ENCODE results near the gene DAPK1.

Gene DAPK1

DNA sequence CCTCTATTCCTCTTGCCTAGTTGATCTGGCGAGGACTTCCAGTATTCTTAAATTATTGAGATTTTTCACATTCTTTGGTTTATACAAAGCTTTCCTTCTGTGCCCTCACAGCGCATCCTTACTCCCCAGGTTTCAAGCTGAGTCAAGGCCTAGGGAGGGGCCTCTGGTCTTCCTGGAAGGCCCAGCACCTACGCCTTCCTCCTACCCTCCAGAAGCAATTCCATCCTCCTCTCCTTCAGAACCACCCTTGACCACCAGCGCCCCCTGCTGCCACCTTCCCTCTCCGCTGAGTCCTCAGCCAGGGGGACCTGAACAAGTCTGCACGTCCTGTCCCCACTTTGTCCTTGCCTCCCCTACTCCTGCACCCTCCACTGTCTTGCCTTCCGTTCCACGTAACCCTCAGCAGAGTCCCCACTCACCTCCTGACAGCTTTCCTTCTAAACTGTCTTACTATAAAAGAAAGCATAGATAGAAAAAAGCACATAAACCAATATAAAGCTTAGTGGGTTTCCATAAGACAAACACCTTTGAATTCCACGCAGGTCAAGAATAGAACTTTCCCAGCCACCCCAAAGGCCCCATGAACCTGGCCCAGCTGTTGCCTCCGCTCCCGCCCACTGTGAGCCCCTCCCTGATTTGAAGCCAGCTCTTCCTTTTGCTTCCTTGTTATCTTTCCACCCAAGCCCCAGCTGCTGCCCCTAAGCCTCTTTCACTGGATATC is 165.3 kb downstream of the DAPK1 start:
- no peak for TF ChIP-seq OSR1 (CRISPR knock-in tag; IDR thresholded peaks at IDR 0.05)
- TF ChIP-seq CSDC2 (CRISPR knock-in tag; IDR thresholded peaks at IDR 0.05) = 0 out of 2 replicates have a peak, but pooled peaks have one; percentile 37
- TF ChIP-seq GLIS3 (CRISPR knock-in tag; IDR thresholded peaks at IDR 0.05) = peak; percentile 30; the same call in 1 of the 2 replicates
- peak; percentile 96 for ATAC-seq

DNA sequence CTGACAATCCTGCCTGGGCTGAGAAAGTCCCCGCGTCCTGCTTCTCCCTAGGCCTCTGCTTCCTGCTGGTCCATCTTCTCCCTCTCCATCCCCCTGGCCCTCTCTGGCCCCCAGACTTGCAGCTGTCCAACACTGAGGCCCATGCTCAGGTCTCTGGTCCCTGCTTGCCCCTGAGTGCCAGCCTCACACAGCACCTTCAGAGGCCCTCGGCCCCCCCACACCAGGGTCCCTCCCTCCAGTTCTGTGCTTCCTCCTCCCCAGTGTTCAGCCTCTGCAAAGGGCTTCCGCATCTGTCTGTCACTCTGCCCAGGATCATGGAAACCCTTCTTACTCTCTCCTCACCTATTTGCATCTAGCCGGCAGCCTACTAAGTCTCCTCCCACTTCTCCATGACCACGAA is 165.9 kb downstream of the DAPK1 start:
- TF ChIP-seq, protein P1, sequence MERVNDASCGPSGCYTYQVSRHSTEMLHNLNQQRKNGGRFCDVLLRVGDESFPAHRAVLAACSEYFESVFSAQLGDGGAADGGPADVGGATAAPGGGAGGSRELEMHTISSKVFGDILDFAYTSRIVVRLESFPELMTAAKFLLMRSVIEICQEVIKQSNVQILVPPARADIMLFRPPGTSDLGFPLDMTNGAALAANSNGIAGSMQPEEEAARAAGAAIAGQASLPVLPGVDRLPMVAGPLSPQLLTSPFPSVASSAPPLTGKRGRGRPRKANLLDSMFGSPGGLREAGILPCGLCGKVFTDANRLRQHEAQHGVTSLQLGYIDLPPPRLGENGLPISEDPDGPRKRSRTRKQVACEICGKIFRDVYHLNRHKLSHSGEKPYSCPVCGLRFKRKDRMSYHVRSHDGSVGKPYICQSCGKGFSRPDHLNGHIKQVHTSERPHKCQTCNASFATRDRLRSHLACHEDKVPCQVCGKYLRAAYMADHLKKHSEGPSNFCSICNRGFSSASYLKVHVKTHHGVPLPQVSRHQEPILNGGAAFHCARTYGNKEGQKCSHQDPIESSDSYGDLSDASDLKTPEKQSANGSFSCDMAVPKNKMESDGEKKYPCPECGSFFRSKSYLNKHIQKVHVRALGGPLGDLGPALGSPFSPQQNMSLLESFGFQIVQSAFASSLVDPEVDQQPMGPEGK (CRISPR knock-in tag; IDR thresholded peaks at IDR 0.05; ENCODE audit: borderline replicate concordance) = no peak
- TF ChIP-seq PPARA (CRISPR knock-in tag; IDR thresholded peaks at IDR 0.05; ENCODE audit: borderline replicate concordance) (no peak), SNAI2 (CRISPR knock-in tag; IDR thresholded peaks at IDR 0.05) (no peak), ZNF70 (CRISPR knock-in tag; IDR thresholded peaks at IDR 0.05) (no peak), TCF4 (CRISPR knock-in tag; IDR thresholded peaks at IDR 0.05; ENCODE audit: borderline replicate concordance) (no peak), ISL1 (CRISPR knock-in tag; IDR thresholded peaks at IDR 0.05) (no peak), CSDC2 (CRISPR knock-in tag; IDR thresholded peaks at IDR 0.05) (no peak), OSR1 (CRISPR knock-in tag; IDR thresholded peaks at IDR 0.05) (no peak), TOX (CRISPR knock-in tag; IDR thresholded peaks at IDR 0.05; ENCODE audit: borderline replicate concordance) (no peak), ZC3H10 (CRISPR knock-in tag; IDR thresholded peaks at IDR 0.05) (no peak), ZNF8 (CRISPR knock-in tag; IDR thresholded peaks at IDR 0.05) (no peak), ZFP30 (CRISPR knock-in tag; IDR thresholded peaks at IDR 0.05) (no peak), GLIS3 (CRISPR knock-in tag; IDR thresholded peaks at IDR 0.05) (no peak), RARB (CRISPR knock-in tag; IDR thresholded peaks at IDR 0.05) (no peak)
- TF ChIP-seq, protein P2, sequence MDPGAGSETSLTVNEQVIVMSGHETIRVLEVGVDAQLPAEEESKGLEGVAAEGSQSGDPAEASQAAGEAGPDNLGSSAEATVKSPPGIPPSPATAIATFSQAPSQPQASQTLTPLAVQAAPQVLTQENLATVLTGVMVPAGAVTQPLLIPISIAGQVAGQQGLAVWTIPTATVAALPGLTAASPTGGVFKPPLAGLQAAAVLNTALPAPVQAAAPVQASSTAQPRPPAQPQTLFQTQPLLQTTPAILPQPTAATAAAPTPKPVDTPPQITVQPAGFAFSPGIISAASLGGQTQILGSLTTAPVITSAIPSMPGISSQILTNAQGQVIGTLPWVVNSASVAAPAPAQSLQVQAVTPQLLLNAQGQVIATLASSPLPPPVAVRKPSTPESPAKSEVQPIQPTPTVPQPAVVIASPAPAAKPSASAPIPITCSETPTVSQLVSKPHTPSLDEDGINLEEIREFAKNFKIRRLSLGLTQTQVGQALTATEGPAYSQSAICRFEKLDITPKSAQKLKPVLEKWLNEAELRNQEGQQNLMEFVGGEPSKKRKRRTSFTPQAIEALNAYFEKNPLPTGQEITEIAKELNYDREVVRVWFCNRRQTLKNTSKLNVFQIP (CRISPR knock-in tag; IDR thresholded peaks at IDR 0.05; ENCODE audit: borderline replicate concordance, low read depth) = no peak
- TF ChIP-seq, protein P3, sequence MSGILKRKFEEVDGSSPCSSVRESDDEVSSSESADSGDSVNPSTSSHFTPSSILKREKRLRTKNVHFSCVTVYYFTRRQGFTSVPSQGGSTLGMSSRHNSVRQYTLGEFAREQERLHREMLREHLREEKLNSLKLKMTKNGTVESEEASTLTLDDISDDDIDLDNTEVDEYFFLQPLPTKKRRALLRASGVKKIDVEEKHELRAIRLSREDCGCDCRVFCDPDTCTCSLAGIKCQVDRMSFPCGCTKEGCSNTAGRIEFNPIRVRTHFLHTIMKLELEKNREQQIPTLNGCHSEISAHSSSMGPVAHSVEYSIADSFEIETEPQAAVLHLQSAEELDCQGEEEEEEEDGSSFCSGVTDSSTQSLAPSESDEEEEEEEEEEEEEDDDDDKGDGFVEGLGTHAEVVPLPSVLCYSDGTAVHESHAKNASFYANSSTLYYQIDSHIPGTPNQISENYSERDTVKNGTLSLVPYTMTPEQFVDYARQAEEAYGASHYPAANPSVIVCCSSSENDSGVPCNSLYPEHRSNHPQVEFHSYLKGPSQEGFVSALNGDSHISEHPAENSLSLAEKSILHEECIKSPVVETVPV (CRISPR knock-in tag; IDR thresholded peaks at IDR 0.05) = no peak
- no peak for ATAC-seq

DNA sequence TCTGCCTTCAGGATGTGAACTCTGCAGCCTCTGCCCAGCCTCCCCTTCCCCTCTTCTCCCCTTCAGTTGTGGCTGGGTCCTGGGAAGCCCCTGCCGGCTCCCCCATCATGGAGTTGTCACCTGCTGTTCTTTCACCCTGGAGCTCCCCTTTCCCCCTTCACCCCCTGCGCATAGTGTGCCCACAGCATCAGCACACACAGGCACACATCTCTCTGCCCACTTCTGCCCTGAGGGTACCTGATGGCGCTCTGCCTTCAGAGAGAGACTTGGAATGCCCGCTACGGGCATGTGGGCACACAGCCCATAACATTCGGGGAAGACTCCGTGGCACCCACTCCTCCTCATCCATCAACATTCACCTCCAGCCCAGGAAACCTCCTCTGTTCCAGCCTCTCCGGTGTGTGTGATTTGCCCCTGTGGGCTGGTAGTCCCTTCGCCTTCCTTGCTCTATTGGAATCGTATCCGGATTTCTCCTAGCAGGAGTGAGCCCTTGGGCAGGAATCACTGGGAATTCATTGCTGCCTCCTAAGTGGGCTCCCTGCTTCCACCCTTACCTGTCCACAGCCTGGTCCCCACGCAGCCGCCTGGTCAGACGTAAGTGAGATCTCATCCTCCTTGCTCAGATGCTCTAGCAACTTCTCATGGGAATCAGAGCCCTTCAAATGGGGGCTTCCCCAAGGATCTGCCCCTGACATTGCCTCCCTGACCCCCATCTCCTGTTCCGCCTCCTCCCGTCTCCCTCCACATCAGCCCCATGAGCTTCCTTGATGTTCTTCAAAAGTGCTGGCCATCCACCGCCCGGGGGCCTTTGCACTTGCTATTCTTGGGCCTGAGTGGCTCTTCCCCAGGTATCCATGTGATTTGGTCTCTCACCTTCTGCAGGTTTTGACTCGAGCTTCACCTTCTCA is 166.7 kb downstream of the DAPK1 start:
- TF ChIP-seq ZNF565 (CRISPR knock-in tag; conservative IDR thresholded peaks at IDR 0.05; ENCODE audit: low read depth) = no peak
- TF ChIP-seq PPARA (CRISPR knock-in tag; IDR thresholded peaks at IDR 0.05; ENCODE audit: borderline replicate concordance) = no peak
- TF ChIP-seq TOX (CRISPR knock-in tag; IDR thresholded peaks at IDR 0.05; ENCODE audit: borderline replicate concordance) = no peak
- no peak for TF ChIP-seq ISL1 (CRISPR knock-in tag; IDR thresholded peaks at IDR 0.05)
- no peak for TF ChIP-seq SNAI2 (CRISPR knock-in tag; IDR thresholded peaks at IDR 0.05)
- TF ChIP-seq, protein P3 (CRISPR knock-in tag; IDR thresholded peaks at IDR 0.05) = no peak
- no peak for TF ChIP-seq BACH2 (CRISPR knock-in tag; IDR thresholded peaks at IDR 0.05; ENCODE audit: borderline replicate concordance)
- TF ChIP-seq ZC3H10 (CRISPR knock-in tag; IDR thresholded peaks at IDR 0.05) = no peak
- TF ChIP-seq ZFP3 (CRISPR knock-in tag; IDR thresholded peaks at IDR 0.05) = no peak
- TF ChIP-seq RARB (CRISPR knock-in tag; IDR thresholded peaks at IDR 0.05) = no peak
- no peak for TF ChIP-seq GLIS3 (CRISPR knock-in tag; IDR thresholded peaks at IDR 0.05)
- TF ChIP-seq ESRRG (CRISPR knock-in tag; IDR thresholded peaks at IDR 0.05) = no peak
- TF ChIP-seq, protein P4, sequence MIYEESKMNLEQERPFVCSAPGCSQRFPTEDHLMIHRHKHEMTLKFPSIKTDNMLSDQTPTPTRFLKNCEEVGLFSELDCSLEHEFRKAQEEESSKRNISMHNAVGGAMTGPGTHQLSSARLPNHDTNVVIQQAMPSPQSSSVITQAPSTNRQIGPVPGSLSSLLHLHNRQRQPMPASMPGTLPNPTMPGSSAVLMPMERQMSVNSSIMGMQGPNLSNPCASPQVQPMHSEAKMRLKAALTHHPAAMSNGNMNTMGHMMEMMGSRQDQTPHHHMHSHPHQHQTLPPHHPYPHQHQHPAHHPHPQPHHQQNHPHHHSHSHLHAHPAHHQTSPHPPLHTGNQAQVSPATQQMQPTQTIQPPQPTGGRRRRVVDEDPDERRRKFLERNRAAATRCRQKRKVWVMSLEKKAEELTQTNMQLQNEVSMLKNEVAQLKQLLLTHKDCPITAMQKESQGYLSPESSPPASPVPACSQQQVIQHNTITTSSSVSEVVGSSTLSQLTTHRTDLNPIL (CRISPR knock-in tag; IDR thresholded peaks at IDR 0.05; ENCODE audit: low read depth) = no peak
- TF ChIP-seq, protein P1 (CRISPR knock-in tag; IDR thresholded peaks at IDR 0.05; ENCODE audit: borderline replicate concordance) = no peak
- TF ChIP-seq ZNF70 (CRISPR knock-in tag; IDR thresholded peaks at IDR 0.05) = no peak
- TF ChIP-seq, protein P5, sequence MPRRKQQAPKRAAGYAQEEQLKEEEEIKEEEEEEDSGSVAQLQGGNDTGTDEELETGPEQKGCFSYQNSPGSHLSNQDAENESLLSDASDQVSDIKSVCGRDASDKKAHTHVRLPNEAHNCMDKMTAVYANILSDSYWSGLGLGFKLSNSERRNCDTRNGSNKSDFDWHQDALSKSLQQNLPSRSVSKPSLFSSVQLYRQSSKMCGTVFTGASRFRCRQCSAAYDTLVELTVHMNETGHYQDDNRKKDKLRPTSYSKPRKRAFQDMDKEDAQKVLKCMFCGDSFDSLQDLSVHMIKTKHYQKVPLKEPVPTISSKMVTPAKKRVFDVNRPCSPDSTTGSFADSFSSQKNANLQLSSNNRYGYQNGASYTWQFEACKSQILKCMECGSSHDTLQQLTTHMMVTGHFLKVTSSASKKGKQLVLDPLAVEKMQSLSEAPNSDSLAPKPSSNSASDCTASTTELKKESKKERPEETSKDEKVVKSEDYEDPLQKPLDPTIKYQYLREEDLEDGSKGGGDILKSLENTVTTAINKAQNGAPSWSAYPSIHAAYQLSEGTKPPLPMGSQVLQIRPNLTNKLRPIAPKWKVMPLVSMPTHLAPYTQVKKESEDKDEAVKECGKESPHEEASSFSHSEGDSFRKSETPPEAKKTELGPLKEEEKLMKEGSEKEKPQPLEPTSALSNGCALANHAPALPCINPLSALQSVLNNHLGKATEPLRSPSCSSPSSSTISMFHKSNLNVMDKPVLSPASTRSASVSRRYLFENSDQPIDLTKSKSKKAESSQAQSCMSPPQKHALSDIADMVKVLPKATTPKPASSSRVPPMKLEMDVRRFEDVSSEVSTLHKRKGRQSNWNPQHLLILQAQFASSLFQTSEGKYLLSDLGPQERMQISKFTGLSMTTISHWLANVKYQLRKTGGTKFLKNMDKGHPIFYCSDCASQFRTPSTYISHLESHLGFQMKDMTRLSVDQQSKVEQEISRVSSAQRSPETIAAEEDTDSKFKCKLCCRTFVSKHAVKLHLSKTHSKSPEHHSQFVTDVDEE (CRISPR knock-in tag; IDR thresholded peaks at IDR 0.05) = no peak
- no peak for TF ChIP-seq OSR1 (CRISPR knock-in tag; IDR thresholded peaks at IDR 0.05)
- no peak for ATAC-seq

Measured in SK-N-SH treated with all-trans-retinoic acid at 6 μM for 48 hours (cell line).